Stomach (tissue), 4 donors: ENCODE data around the gene COMMD1.

Source experiments
- POLR2AphosphoS5 ChIP-seq, 3 donors: sonication (generic); formaldehyde crosslinking; IDR thresholded peaks; one replicate each; pipeline ENCODE4 v1.6.1; 2016; ENCODE audit warnings: antibody characterized with exemption in 3 of 3
- TF ChIP-seq, protein P1 (sequence below), 7 experiments: fragments of 450-650 bp in 4 of 7; fragments of 200-600 bp in 3 of 7; sonication (generic) in 3 of 7; IDR thresholded peaks; one replicate each; pipeline ENCODE4 v1.5.1; 2016 to 2019; ENCODE audit warnings: antibody characterized with exemption in 7 of 7, control low read depth in 2 of 7, mild to moderate bottlenecking in 1 of 7

DNA sequence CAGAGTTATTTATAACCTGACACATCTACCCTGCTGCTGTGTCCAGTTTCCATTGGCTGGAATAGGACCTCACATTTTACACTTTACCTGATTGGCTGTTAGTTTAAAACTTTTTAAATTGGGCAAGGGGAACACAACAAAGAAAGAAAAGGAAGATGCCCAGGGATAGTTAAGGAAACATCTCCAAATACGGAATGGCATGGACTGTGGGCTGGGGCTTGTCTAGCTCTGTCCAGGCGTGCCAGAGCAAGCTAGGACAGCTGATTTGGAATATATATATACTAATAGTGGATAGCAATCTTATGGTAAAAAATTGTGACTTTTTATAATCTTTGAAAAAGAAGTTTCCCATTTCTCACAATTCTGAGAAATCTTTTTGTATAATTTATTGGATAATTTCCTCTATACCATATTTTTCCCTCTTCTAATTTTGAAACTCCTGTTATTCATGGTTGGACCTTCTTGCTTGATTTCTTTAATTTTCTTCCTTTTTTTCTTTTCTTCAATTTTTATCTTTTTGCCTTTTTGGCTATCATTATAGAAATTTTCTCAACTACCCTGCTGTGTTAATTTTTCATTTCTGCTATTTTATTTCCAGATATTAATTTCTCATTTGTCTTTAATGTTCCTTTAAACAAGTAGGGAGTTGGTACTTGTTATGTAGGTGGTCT is 55.9 kb downstream of the COMMD1 start:
- TF ChIP-seq, protein P1, sequence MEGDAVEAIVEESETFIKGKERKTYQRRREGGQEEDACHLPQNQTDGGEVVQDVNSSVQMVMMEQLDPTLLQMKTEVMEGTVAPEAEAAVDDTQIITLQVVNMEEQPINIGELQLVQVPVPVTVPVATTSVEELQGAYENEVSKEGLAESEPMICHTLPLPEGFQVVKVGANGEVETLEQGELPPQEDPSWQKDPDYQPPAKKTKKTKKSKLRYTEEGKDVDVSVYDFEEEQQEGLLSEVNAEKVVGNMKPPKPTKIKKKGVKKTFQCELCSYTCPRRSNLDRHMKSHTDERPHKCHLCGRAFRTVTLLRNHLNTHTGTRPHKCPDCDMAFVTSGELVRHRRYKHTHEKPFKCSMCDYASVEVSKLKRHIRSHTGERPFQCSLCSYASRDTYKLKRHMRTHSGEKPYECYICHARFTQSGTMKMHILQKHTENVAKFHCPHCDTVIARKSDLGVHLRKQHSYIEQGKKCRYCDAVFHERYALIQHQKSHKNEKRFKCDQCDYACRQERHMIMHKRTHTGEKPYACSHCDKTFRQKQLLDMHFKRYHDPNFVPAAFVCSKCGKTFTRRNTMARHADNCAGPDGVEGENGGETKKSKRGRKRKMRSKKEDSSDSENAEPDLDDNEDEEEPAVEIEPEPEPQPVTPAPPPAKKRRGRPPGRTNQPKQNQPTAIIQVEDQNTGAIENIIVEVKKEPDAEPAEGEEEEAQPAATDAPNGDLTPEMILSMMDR (IDR thresholded peaks at IDR 0.05) = no peak
- no peak for TF ChIP-seq POLR2AphosphoS5 (IDR thresholded peaks at IDR 0.05)
